Liver (tissue), 9 donors: Measurements from ENCODE around the gene ZAP70. TPM values are rescaled to one million over a fixed set of nuclear protein-coding genes. Genes with fewer than 3 reads are reported as not detected.

Experiments
- DNase-seq: peaks from one replicate; pipeline ENCODE4 v3.0.0-alpha.2; 2017; ENCODE audit warnings: low spot score
- H3K27ac ChIP-seq, 2 donors: one replicate each; pipeline ENCODE4 v1.7.0; 2013; ENCODE audit warnings: inconsistent platforms in 2 of 2, low read length in 2 of 2, control low read depth in 1 of 2, low read depth in 1 of 2, mild to moderate bottlenecking in 1 of 2
- H3K27me3 ChIP-seq, 4 donors: one replicate each; pipeline versions ENCODE4 v1.6.1 to v1.7.0; 2013; ENCODE audit warnings: low read length in 3 of 4, inconsistent platforms in 1 of 4, mild to moderate bottlenecking in 1 of 4, moderate library complexity in 1 of 4; ENCODE audit not compliant: control insufficient read depth in 4 of 4, insufficient read depth in 4 of 4
- H3K36me3 ChIP-seq, 4 donors: one replicate each; pipeline versions ENCODE4 v1.6.1 to v1.7.0; 2013; ENCODE audit warnings: low read length in 3 of 4, mild to moderate bottlenecking in 3 of 4, low read depth in 1 of 4, moderate library complexity in 1 of 4; ENCODE audit not compliant: control insufficient read depth in 4 of 4, insufficient read depth in 3 of 4
- H3K4me1 ChIP-seq, 4 donors: one replicate each; pipeline versions ENCODE4 v1.6.1 to v1.7.0; 2013; ENCODE audit warnings: low read length in 3 of 4, mild to moderate bottlenecking in 3 of 4, moderate library complexity in 1 of 4; ENCODE audit not compliant: control insufficient read depth in 4 of 4, insufficient read depth in 4 of 4
- H3K4me3 ChIP-seq, 3 donors: one replicate each; pipeline versions ENCODE4 v1.6.1 to v1.7.0; 2013; ENCODE audit warnings: low read length in 3 of 3, control low read depth in 1 of 3, low read depth in 1 of 3, mild to moderate bottlenecking in 1 of 3
- H3K9ac ChIP-seq, 2 donors: one replicate each; pipeline ENCODE4 v1.7.0; 2013; ENCODE audit warnings: low read length in 2 of 2, mild to moderate bottlenecking in 2 of 2, moderate library complexity in 2 of 2, control low read depth in 1 of 2, low read depth in 1 of 2
- H3K9me3 ChIP-seq, 4 donors: one replicate each; pipeline versions ENCODE4 v1.6.1 to v1.7.0; 2013; ENCODE audit warnings: low read length in 3 of 4; ENCODE audit not compliant: control insufficient read depth in 4 of 4
- ATF3 ChIP-seq: IDR thresholded peaks from 2 replicates; pipeline ENCODE4 v1.6.1; 2016; ENCODE audit warnings: antibody characterized with exemption
- CTCF ChIP-seq: fragments of 150-350 bp; IDR thresholded peaks from 2 replicates; pipeline ENCODE4 v1.5.1; 2017; ENCODE audit warnings: improper control_type of control experiment, low read depth, low read length; ENCODE audit not compliant: missing input control
- EGR1 ChIP-seq, 2 donors: IDR thresholded peaks; 2 replicates each; pipeline ENCODE4 v1.6.1; 2016 to 2018; ENCODE audit warnings: antibody characterized with exemption in 2 of 2, low read depth in 2 of 2
- FOXA1 ChIP-seq: IDR thresholded peaks from 2 replicates; pipeline ENCODE4 v1.6.1; 2016; ENCODE audit warnings: antibody characterized with exemption
- FOXA2 ChIP-seq: IDR thresholded peaks from 2 replicates; pipeline ENCODE4 v1.6.1; 2016; ENCODE audit warnings: antibody characterized with exemption
- GABPA ChIP-seq, 2 donors: IDR thresholded peaks in 1 of 2; conservative IDR thresholded peaks in 1 of 2; 2 replicates each; pipeline ENCODE4 v1.6.1; 2016; ENCODE audit warnings: antibody characterized with exemption in 2 of 2, mild to moderate bottlenecking in 1 of 2, moderate library complexity in 1 of 2
- HNF4A ChIP-seq, 2 donors: conservative IDR thresholded peaks; 2 replicates each; pipeline ENCODE4 v1.6.1; 2016; ENCODE audit warnings: antibody characterized with exemption in 2 of 2, mild to moderate bottlenecking in 2 of 2
- HNF4G ChIP-seq: IDR thresholded peaks from 2 replicates; pipeline ENCODE4 v1.6.1; 2016; ENCODE audit warnings: antibody characterized with exemption
- JUND ChIP-seq, 2 donors: IDR thresholded peaks; 2 replicates each; pipeline ENCODE4 v1.6.1; 2016; ENCODE audit warnings: antibody characterized with exemption in 2 of 2
- NR2F2 ChIP-seq: IDR thresholded peaks from 2 replicates; pipeline ENCODE4 v1.6.1; 2016; ENCODE audit warnings: antibody characterized with exemption
- REST ChIP-seq: IDR thresholded peaks from 2 replicates; pipeline ENCODE4 v1.6.1; 2016; ENCODE audit warnings: antibody characterized with exemption, mild to moderate bottlenecking
- RXRA ChIP-seq, 2 donors: IDR thresholded peaks; 2 replicates each; pipeline ENCODE4 v1.6.1; 2017 to 2018; ENCODE audit warnings: antibody characterized with exemption in 2 of 2, mild to moderate bottlenecking in 1 of 2
- SP1 ChIP-seq: IDR thresholded peaks from 2 replicates; pipeline ENCODE4 v1.6.1; 2018; ENCODE audit warnings: antibody characterized with exemption, mild to moderate bottlenecking
- TAF1 ChIP-seq: conservative IDR thresholded peaks from 2 replicates; pipeline ENCODE4 v1.6.1; 2016; ENCODE audit warnings: antibody characterized with exemption, mild to moderate bottlenecking
- YY1 ChIP-seq: IDR thresholded peaks from 2 replicates; pipeline ENCODE4 v1.6.1; 2016; ENCODE audit warnings: antibody characterized with exemption, mild to moderate bottlenecking
- ZBTB33 ChIP-seq: IDR thresholded peaks from 2 replicates; pipeline ENCODE4 v1.6.1; 2016; ENCODE audit warnings: antibody characterized with exemption
- WGBS: extraction: QIAGEN DNeasy Blood & Tissue Kit; methylation state at CpG from one replicate; pipeline ENCODE4 v1.1.7; 2013; 5-methylcytosine and 5-hydroxymethylcytosine counted together
- polyA plus RNA-seq, 2 donors: library from polyadenylated mRNA; stranded (reverse) in 1 of 2; unstranded in 1 of 2; fragments of 200-250 nt in 1 of 2; fragments of >200 nt in 1 of 2; fragmentation: Nextera tagmentation in 1 of 2; extraction: Ambion mirVana in 1 of 2; gene quantifications; one replicate each; pipeline versions ENCODE4 v1.2.1 to v1.2.3, GENCODE V29; 2013 to 2015
- total RNA-seq, 2 donors: library from RNA; depleted of rRNA; stranded (reverse); fragments of >200 nt; gene quantifications; one replicate each; pipeline ENCODE4 v1.2.3, GENCODE V29; 2014
- donor health status: healthy.
- donor health status: healthy.
- donor health status: healthy.
- donor health status: healthy.
- donor health status: healthy.

Gene ZAP70
- total and polyA plus RNA-seq, 4 donors: 1.2 to 4.9 (median 1.4) TPM

GRCh38 chr2:97704989-97705388, 8.4 kb upstream of the ZAP70 start:
- WGBS: 96% methylated on average over 5 of the region's 5 CpGs

GRCh38 chr2:97706112-97706511, 7.3 kb upstream of the ZAP70 start:
- no peak for DNase-seq
- TF ChIP-seq HNF4G (no peak), ZBTB33 (no peak), REST (no peak), YY1 (no peak), NR2F2 (no peak), FOXA2 (no peak), JUND (IDR thresholded peaks at IDR 0.05) (no peak), ATF3 (no peak), SP1 (no peak), FOXA1 (no peak), RXRA (IDR thresholded peaks at IDR 0.05) (no peak), CTCF (no peak), TAF1 (no peak)
- Histone ChIP-seq H3K9ac (no peak overlapping the region), H3K27me3 (no peaks in the 10 kb centered on the region), H3K36me3 (no peaks in the 10 kb centered on the region), H3K27ac (no peak overlapping the region), H3K4me1 (peaks cover 0 to 3% (median 0%) of the 10 kb centered on the region in 4 donors), H3K9me3 (no peaks in the 10 kb centered on the region), H3K4me3 (no peak overlapping the region)
- WGBS: 95% methylated on average over 13 of the region's 13 CpGs

More at GRCh38 chr2:97704989-97705388, 8.4 kb upstream of the ZAP70 start:
- Histone ChIP-seq H3K9me3 (no peaks in the 10 kb centered on the region), H3K27ac (no peak overlapping the region), H3K9ac (no peak overlapping the region), H3K36me3 (no peaks in the 10 kb centered on the region), H3K27me3 (no peaks in the 10 kb centered on the region), H3K4me3 (no peak overlapping the region), H3K4me1 (peaks cover 0 to 3% (median 0%) of the 10 kb centered on the region in 4 donors)
- DNase-seq: no peak
- no peak for TF ChIP-seq RXRA (IDR thresholded peaks at IDR 0.05)
- no peak for TF ChIP-seq HNF4G
- TF ChIP-seq HNF4A (conservative IDR thresholded peaks at IDR 0.05): no peak
- no peak for TF ChIP-seq GABPA (IDR thresholded peaks at IDR 0.05 in 1 of 2, conservative IDR thresholded peaks at IDR 0.05 in 1 of 2)
- no peak for TF ChIP-seq NR2F2
- no peak for TF ChIP-seq CTCF
- no peak for TF ChIP-seq EGR1 (IDR thresholded peaks at IDR 0.05; ENCODE audit: low read depth in 2 of 2)
- no peak for TF ChIP-seq TAF1
